NB4 (cell line): ENCODE results near the gene PCNP.
"Not testable (repeated sequence)": the region's sequence is repeated elsewhere in the genome, so short reads cannot be mapped to it uniquely, and the experiment has no call there.

ENCODE experiments used
- DNase-seq: peaks from one replicate; pipeline ENCODE4 v3.0.0; 2010; ENCODE audit warnings: low read depth
- H3K4me3 ChIP-seq: one replicate; pipeline ENCODE4 v1.5.1; 2011; ENCODE audit warnings: mild to moderate bottlenecking, low read depth, low read length, moderate library complexity
- CTCF ChIP-seq: IDR thresholded peaks from one replicate; pipeline ENCODE4 v1.5.1; 2012; ENCODE audit warnings: low read depth, low read length
- MAX ChIP-seq: IDR thresholded peaks from 2 replicates; pipeline ENCODE4 v1.6.1; 2011; ENCODE audit warnings: low read depth, low read length
- MYC ChIP-seq: IDR thresholded peaks from 2 replicates; pipeline ENCODE4 v1.6.1; 2011; ENCODE audit warnings: low read depth, low read length
- POLR2A ChIP-seq: IDR thresholded peaks from 2 replicates; pipeline ENCODE4 v1.6.1; 2011; ENCODE audit warnings: mild to moderate bottlenecking; ENCODE audit not compliant: insufficient read length; ENCODE audit errors: extremely low read depth

The PCNP gene

GRCh38 chr3:101591071-101591470, 17.1 kb downstream of the PCNP start:
- H3K4me3 ChIP-seq: no peak overlapping the region
- DNase-seq: no peak
- TF ChIP-seq MYC (no peak), POLR2A (no peak), MAX (no peak), CTCF (no peak)

DNA sequence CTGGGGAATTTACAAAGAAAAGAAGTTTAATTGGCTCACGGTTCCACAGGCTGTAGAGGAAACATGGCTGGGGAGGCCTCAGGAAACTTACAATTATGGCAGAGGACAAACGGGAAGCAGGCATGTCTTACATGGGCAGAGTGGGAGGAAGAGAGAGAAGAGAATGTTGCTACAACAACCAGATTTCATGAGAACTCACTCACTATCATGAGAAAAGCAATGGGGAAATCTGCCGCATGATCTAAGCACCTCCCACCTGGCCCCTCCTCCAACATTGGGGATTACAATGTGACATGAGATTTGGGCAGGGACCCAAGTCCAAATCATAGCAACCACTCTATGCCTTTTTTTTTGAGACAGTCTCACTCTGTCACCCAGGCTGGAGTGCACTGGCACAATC, 28.8 kb downstream of the PCNP start:
- DNase-seq: no peak

DNA sequence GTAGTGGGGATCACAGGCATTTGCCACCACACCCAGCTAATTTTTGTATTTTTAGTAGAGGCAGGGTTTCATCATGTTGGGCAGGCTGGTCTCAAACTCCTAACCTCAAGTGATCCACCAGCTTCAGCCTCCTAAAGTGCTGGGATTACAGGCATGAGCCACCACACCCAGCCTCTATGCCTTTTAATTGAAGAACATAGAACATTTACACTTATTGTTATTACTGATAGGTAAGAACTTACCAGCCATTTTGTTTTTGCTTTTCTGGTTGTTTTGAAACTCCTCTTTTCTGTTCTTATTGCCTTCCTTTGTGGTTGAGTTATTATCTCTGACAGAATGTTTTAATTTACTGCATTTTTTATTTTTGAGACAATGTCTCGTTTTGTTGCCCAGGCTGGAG, 29.2 kb downstream of the PCNP start:
- no peak overlapping the region for H3K4me3 ChIP-seq
- DNase-seq: no peak
- TF ChIP-seq POLR2A: no peak
- TF ChIP-seq CTCF: no peak
- TF ChIP-seq MAX: no peak
- TF ChIP-seq MYC: no peak

More for the DNA sequence above, 28.8 kb downstream of the PCNP start:
- no peak overlapping the region for H3K4me3 ChIP-seq
- TF ChIP-seq MAX: no peak
- no peak for TF ChIP-seq POLR2A
- TF ChIP-seq CTCF: no peak
- no peak for TF ChIP-seq MYC

DNA sequence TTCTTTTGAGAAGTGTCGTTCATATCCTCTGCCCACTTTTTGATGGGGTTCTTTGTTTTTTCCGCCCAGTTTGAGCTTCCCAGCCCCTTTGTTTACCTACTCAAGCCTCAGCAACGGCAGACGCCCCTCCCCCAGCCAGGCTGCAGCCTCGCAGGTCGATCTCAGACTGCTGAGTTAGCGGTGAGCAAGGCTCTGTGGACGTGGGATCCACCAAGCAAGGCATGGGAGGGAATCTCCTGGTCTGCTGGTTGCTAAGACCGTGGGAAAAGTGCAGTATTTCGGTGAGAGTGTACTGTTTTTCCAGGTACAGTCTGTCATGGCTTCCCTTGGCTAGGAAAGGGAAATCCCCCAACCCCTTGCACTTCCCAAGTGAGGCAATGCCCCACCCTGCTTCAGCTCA, 31.4 kb downstream of the PCNP start:
- not testable (repeated sequence) for H3K4me3 ChIP-seq

GRCh38 chr3:101611023-101611422, 37.0 kb downstream of the PCNP start:
- DNase-seq: no peak
- TF ChIP-seq MAX (no peak), CTCF (no peak), POLR2A (no peak), MYC (no peak)
- no peak overlapping the region for H3K4me3 ChIP-seq

More for the DNA sequence above, 31.4 kb downstream of the PCNP start:
- not testable (repeated sequence) for DNase-seq

- not testable (repeated sequence) for H3K4me3 ChIP-seq, DNase-seq
Measured at GRCh38 chr3:101613014-101613413, 39.0 kb downstream of the PCNP start.

- no peak overlapping the region for H3K4me3 ChIP-seq
- DNase-seq: no peak
- TF ChIP-seq MAX: no peak
- TF ChIP-seq MYC: no peak
- no peak for TF ChIP-seq CTCF
- TF ChIP-seq POLR2A: no peak
Measured at GRCh38 chr3:101615525-101615924, 41.5 kb downstream of the PCNP start.
